Fibroblast of lung (primary cell): ENCODE measurements around the gene HMCN2. TPM values are rescaled to one million over a fixed set of nuclear protein-coding genes. Genes with fewer than 3 reads are reported as not detected.

Experiments used
- DNase-seq, 2 donors: peaks; one replicate each; pipeline versions ENCODE4 v3.0.0 to v3.0.0-alpha.2; 2010; ENCODE audit warnings: low read depth in 2 of 2
- H2AFZ ChIP-seq: 2 replicates; pipeline ENCODE4 v1.5.1; 2012; ENCODE audit warnings: low read length, control low read depth, inconsistent platforms
- H3K27ac ChIP-seq: 2 replicates; pipeline ENCODE4 v1.5.1; 2011; ENCODE audit warnings: low read length, control low read depth; ENCODE audit not compliant: insufficient read depth
- H3K27me3 ChIP-seq: 2 replicates; pipeline ENCODE4 v1.5.1; 2011; ENCODE audit warnings: mild to moderate bottlenecking, low read length; ENCODE audit not compliant: control insufficient read depth, insufficient read depth
- H3K36me3 ChIP-seq: 2 replicates; pipeline ENCODE4 v1.5.1; 2011; ENCODE audit warnings: low read length; ENCODE audit not compliant: control insufficient read depth, insufficient read depth
- H3K4me1 ChIP-seq: 2 replicates; pipeline ENCODE4 v1.5.1; 2011; ENCODE audit warnings: low read length; ENCODE audit not compliant: control insufficient read depth, insufficient read depth; ENCODE audit errors: extremely low read depth
- H3K4me2 ChIP-seq: 2 replicates; pipeline ENCODE4 v1.5.1; 2011; ENCODE audit warnings: low read length, control low read depth; ENCODE audit not compliant: insufficient read depth; ENCODE audit errors: extremely low read depth
- H3K4me3 ChIP-seq, 4 experiments: fragments of 200-600 bp in 1 of 4; sonication (generic) in 1 of 4; replicated peaks in 1 of 4; 2 replicates each; pipeline ENCODE4 v1.5.1; 2011 to 2016; ENCODE audit warnings: low read length in 4 of 4, low read depth in 3 of 4, mild to moderate bottlenecking in 3 of 4, control low read depth in 2 of 4, inconsistent platforms in 1 of 4, mixed read lengths in 1 of 4; ENCODE audit not compliant: insufficient read depth in 1 of 4; ENCODE audit errors: control extremely low read depth in 1 of 4
- H3K79me2 ChIP-seq: 2 replicates; pipeline ENCODE4 v1.5.1; 2012; ENCODE audit warnings: mild to moderate bottlenecking, low read length, inconsistent platforms; ENCODE audit not compliant: control insufficient read depth, insufficient read depth
- H3K9ac ChIP-seq: 2 replicates; pipeline ENCODE4 v1.5.1; 2011; ENCODE audit warnings: mild to moderate bottlenecking, low read length, control low read depth; ENCODE audit not compliant: insufficient read depth
- H3K9me3 ChIP-seq: 2 replicates; pipeline ENCODE4 v1.5.1; 2012; ENCODE audit warnings: low read depth, low read length; ENCODE audit not compliant: control insufficient read depth, insufficient read depth
- H4K20me1 ChIP-seq: 2 replicates; pipeline ENCODE4 v1.5.1; 2011; ENCODE audit warnings: low read length; ENCODE audit not compliant: control insufficient read depth, insufficient read depth; ENCODE audit errors: extremely low read depth
- CTCF ChIP-seq, 2 donors: IDR thresholded peaks in 1 of 2; conservative IDR thresholded peaks in 1 of 2; 1 replicate in 1 of 2; 2 replicates in 1 of 2; pipeline ENCODE4 v1.5.1; 2011 to 2012; ENCODE audit warnings: low read length in 2 of 2, control low read depth in 1 of 2, inconsistent platforms in 1 of 2, low read depth in 1 of 2, mild to moderate bottlenecking in 1 of 2
- EZH2 ChIP-seq: IDR thresholded peaks from 2 replicates; pipeline ENCODE4 v1.5.1; 2012; ENCODE audit warnings: low read length, control low read depth, mild to moderate bottlenecking; ENCODE audit errors: missing control alignments
- polyA plus RNA-seq, 2 donors: library from polyadenylated mRNA; depleted of rRNA in 1 of 2; stranded (reverse) in 1 of 2; unstranded in 1 of 2; fragments of >200 nt; gene quantifications; 2 replicates each; pipeline ENCODE4 v1.2.1, GENCODE V29; 2011 to 2012; ENCODE audit warnings: missing spikeins in 1 of 2
- total RNA-seq: library from RNA; depleted of rRNA; stranded (reverse); fragments of >200 nt; gene quantifications from 2 replicates; pipeline ENCODE4 v1.2.1, GENCODE V29; 2014

HMCN2 gene
- total and polyA plus RNA-seq, 2 donors (not counting 1 experiment from before 2014, with no cell fraction given): under 0.01 TPM; not detected in 1

GRCh38 chr9:130290291-130291181 is 25.0 kb downstream of the HMCN2 start:
- no peak overlapping the region for H2AFZ ChIP-seq
- peaks cover 35% of the 10 kb centered on the region for H3K27me3 ChIP-seq
- no peaks in the 10 kb centered on the region for H3K79me2 ChIP-seq
- H4K20me1 ChIP-seq: no peaks in the 10 kb centered on the region
- TF ChIP-seq CTCF (conservative IDR thresholded peaks at IDR 0.05 in 1 of 2, IDR thresholded peaks at IDR 0.05 in 1 of 2; ENCODE audit: low read depth in 1 of 2, low read length in 2 of 2): no peak
- no peak for TF ChIP-seq EZH2
- H3K9me3 ChIP-seq: no peaks in the 10 kb centered on the region
- peak; percentile 30 to 51 for DNase-seq
- no peaks in the 10 kb centered on the region for H3K36me3 ChIP-seq
- H3K9ac ChIP-seq: no peak overlapping the region
- no peak overlapping the region for H3K27ac ChIP-seq
- H3K4me2 ChIP-seq: no peak overlapping the region
- no peak overlapping the region for H3K4me3 ChIP-seq
- no peaks in the 10 kb centered on the region for H3K4me1 ChIP-seq

GRCh38 chr9:130291474-130291873 is 25.9 kb downstream of the HMCN2 start:
- H3K27me3 ChIP-seq: peaks cover 32% of the 10 kb centered on the region

GRCh38 chr9:130292106-130292505 is 26.5 kb downstream of the HMCN2 start:
- TF ChIP-seq CTCF (conservative IDR thresholded peaks at IDR 0.05 in 1 of 2, IDR thresholded peaks at IDR 0.05 in 1 of 2; ENCODE audit: low read depth in 1 of 2, low read length in 2 of 2) (no peak), EZH2 (no peak)
- Histone ChIP-seq H3K4me1 (no peaks in the 10 kb centered on the region), H3K4me2 (no peak overlapping the region), H3K27me3 (peaks cover 29% of the 10 kb centered on the region), H3K9me3 (no peaks in the 10 kb centered on the region), H3K36me3 (no peaks in the 10 kb centered on the region), H3K79me2 (no peaks in the 10 kb centered on the region), H4K20me1 (no peaks in the 10 kb centered on the region), H3K27ac (no peak overlapping the region), H2AFZ (no peak overlapping the region), H3K9ac (no peak overlapping the region), H3K4me3 (no peak overlapping the region)
- peak in 1 of 2 donors; percentile 26 for DNase-seq

More at GRCh38 chr9:130291474-130291873, 25.9 kb downstream of the HMCN2 start:
- TF ChIP-seq EZH2 (no peak), CTCF (conservative IDR thresholded peaks at IDR 0.05 in 1 of 2, IDR thresholded peaks at IDR 0.05 in 1 of 2; ENCODE audit: low read depth in 1 of 2, low read length in 2 of 2) (no peak)
- Histone ChIP-seq H3K4me2 (no peak overlapping the region), H3K9me3 (no peaks in the 10 kb centered on the region), H3K79me2 (no peaks in the 10 kb centered on the region), H3K27ac (no peak overlapping the region), H2AFZ (no peak overlapping the region), H3K36me3 (no peaks in the 10 kb centered on the region), H3K9ac (no peak overlapping the region), H3K4me3 (no peak overlapping the region), H4K20me1 (no peaks in the 10 kb centered on the region), H3K4me1 (no peaks in the 10 kb centered on the region)
- DNase-seq: no peak
